K562 (cell line): ENCODE measurements around the gene TM4SF4. TPM values are rescaled to one million over a fixed set of nuclear protein-coding genes. Genes with fewer than 3 reads are reported as not detected.

Experiments used
- ATAC-seq: fragments of 200-7000 bp; cut with Tn5 transposase; 3 replicates; pipeline ENCODE4 v1.9.1; 2020; ENCODE audit warnings: moderate library complexity
- BruUV-seq: library from RNA; stranded (reverse); fragments of 400-500 nt; replicated peaks from 2 replicates; lab custom pipeline; 2021; lab: Mats Ljungman, UMichigan
- CTCF ChIA-PET: fragments of 300-600 bp; formaldehyde crosslinking; extraction: SDS; loops from one replicate; lab custom pipeline; 2021; ENCODE audit warnings: low intra/inter-chr PET ratio; lab: Yijun Ruan, JAX
- POLR2A ChIA-PET: fragments of 300-600, 350-650 bp; sonication (Branson Sonifier 250); formaldehyde crosslinking; extraction: SDS; loops from one replicate; lab custom pipeline; 2021; ENCODE audit warnings: antibody characterized with exemption, inconsistent platforms; lab: Yijun Ruan, JAX
- DNase-seq, 4 experiments: peaks; one replicate each; pipeline versions ENCODE4 v3.0.0 to v3.0.0-alpha.2; 2011 to 2018; ENCODE audit warnings: low spot score in 3 of 4, mixed read lengths in 3 of 4; ENCODE audit errors: extremely low read depth in 1 of 4
- FAIRE-seq: peaks from 2 replicates; lab custom pipeline; 2011; peaks lifted over from hg19 to GRCh38; lab: Jason Lieb, UNC
- H2AFZ ChIP-seq: 2 replicates; pipeline ENCODE4 v1.6.0; 2011; ENCODE audit warnings: low read depth, low read length, control low read depth, inconsistent platforms
- H3K27ac ChIP-seq: fragments of 200-600 bp; 3 replicates; pipeline ENCODE4 v1.8.0; 2011; ENCODE audit warnings: low read depth, mild to moderate bottlenecking, control low read depth, inconsistent platforms, low read length, moderate library complexity, mixed read lengths; ENCODE audit errors: extremely low read depth
- H3K27me3 ChIP-seq, 2 experiments: fragments of 300-600 bp in 1 of 2; 2 replicates in 1 of 2; 3 replicates in 1 of 2; pipeline versions ENCODE4 v1.6.0 to v1.8.0; 2011; ENCODE audit warnings: inconsistent platforms in 2 of 2, low read length in 2 of 2, mild to moderate bottlenecking in 1 of 2, mixed read lengths in 1 of 2, moderate library complexity in 1 of 2; ENCODE audit not compliant: control insufficient read depth in 2 of 2, insufficient read depth in 2 of 2
- H3K36me3 ChIP-seq: fragments of 300-600 bp; 3 replicates; pipeline ENCODE4 v1.8.0; 2011; ENCODE audit warnings: mild to moderate bottlenecking, low read length, inconsistent platforms; ENCODE audit not compliant: control insufficient read depth, insufficient read depth
- H3K4me1 ChIP-seq, 2 experiments: fragments of 200-600 bp in 1 of 2; replicated peaks in 1 of 2; 2 replicates in 1 of 2; 3 replicates in 1 of 2; pipeline versions ENCODE4 v1.5.1 to v1.8.0; 2011; ENCODE audit warnings: inconsistent platforms in 2 of 2, low read length in 2 of 2, mild to moderate bottlenecking in 1 of 2, mixed read lengths in 1 of 2, moderate library complexity in 1 of 2; ENCODE audit not compliant: control insufficient read depth in 2 of 2, insufficient read depth in 2 of 2
- H3K4me2 ChIP-seq: 2 replicates; pipeline ENCODE4 v1.6.1; 2011; ENCODE audit warnings: low read length, control low read depth, inconsistent platforms, mixed read lengths; ENCODE audit not compliant: insufficient read depth
- H3K4me3 ChIP-seq: fragments of 200-600 bp; sonication (generic), shearing (Covaris generic); 2 replicates; pipeline ENCODE4 v1.5.1; 2016; ENCODE audit warnings: control low read depth, inconsistent platforms
- H3K79me2 ChIP-seq: fragments of 200-600 bp; 3 replicates; pipeline ENCODE4 v1.8.0; 2011; ENCODE audit warnings: low read length, inconsistent platforms; ENCODE audit not compliant: control insufficient read depth, insufficient read depth
- H3K9ac ChIP-seq, 2 experiments: 2 replicates each; pipeline versions ENCODE4 v1.6.0 to v1.6.1; 2011; ENCODE audit warnings: low read depth in 2 of 2, low read length in 2 of 2, control low read depth in 1 of 2, inconsistent platforms in 1 of 2, mild to moderate bottlenecking in 1 of 2, mixed read lengths in 1 of 2; ENCODE audit not compliant: insufficient read depth in 1 of 2
- H3K9me1 ChIP-seq: one replicate; pipeline ENCODE4 v1.6.0; 2011; ENCODE audit warnings: inconsistent platforms, mild to moderate bottlenecking, low read length, moderate library complexity; ENCODE audit not compliant: control insufficient read depth, insufficient read depth
- H3K9me3 ChIP-seq: replicated peaks from 2 replicates; pipeline ENCODE4 v1.5.1; 2011; ENCODE audit warnings: low read depth, low read length, inconsistent platforms; ENCODE audit not compliant: control insufficient read depth, insufficient read depth
- H4K20me1 ChIP-seq: replicated peaks from 2 replicates; pipeline ENCODE4 v1.6.1; 2011; ENCODE audit warnings: low read length, inconsistent platforms, mixed read lengths; ENCODE audit not compliant: control insufficient read depth, insufficient read depth
- CTCF ChIP-seq, 3 experiments: IDR thresholded peaks in 2 of 3; conservative IDR thresholded peaks in 1 of 3; 2 replicates each; pipeline ENCODE4 v1.5.1; 2011 to 2012; ENCODE audit warnings: low read length in 3 of 3, mild to moderate bottlenecking in 3 of 3, control low read depth in 2 of 3, improper control_type of control experiment in 1 of 3, inconsistent platforms in 1 of 3, low read depth in 1 of 3, mixed read lengths in 1 of 3, moderate library complexity in 1 of 3; ENCODE audit not compliant: insufficient read depth in 2 of 3
- HMG20B ChIP-seq: fragments of 250-450 bp; sonication (Bioruptor Pico); IDR thresholded peaks from 2 replicates; pipeline ENCODE4 v1.5.0; 2021; ENCODE audit warnings: mild to moderate bottlenecking
- JUND ChIP-seq, 2 experiments: IDR thresholded peaks; 2 replicates in 1 of 2; 3 replicates in 1 of 2; pipeline ENCODE4 v1.6.1; 2011; ENCODE audit warnings: borderline replicate concordance in 2 of 2, low read depth in 2 of 2, low read length in 2 of 2, improper control_type of control experiment in 1 of 2, missing biosample characterization in 1 of 2, missing genetic modification characterization in 1 of 2, missing genetic modification reagents in 1 of 2
- LARP7 ChIP-seq: fragments of 450-650 bp; IDR thresholded peaks from 2 replicates; pipeline ENCODE4 v1.6.1; 2016
- MTA1 ChIP-seq: fragments of 450-650 bp; IDR thresholded peaks from 2 replicates; pipeline ENCODE4 v1.6.1; 2017; ENCODE audit warnings: borderline replicate concordance
- PRPF4 ChIP-seq: fragments of 200-400 bp; formaldehyde crosslinking; IDR thresholded peaks from one replicate; pipeline ENCODE4 v1.6.1; 2017; ENCODE audit warnings: low read length, low read depth, mild to moderate bottlenecking; ENCODE audit not compliant: insufficient read depth, poor library complexity, severe bottlenecking
- SAFB2 ChIP-seq: fragments of 200-400 bp; formaldehyde crosslinking; IDR thresholded peaks from 2 replicates; pipeline ENCODE4 v1.6.1; 2018; ENCODE audit warnings: borderline replicate concordance, low read length, low read depth, moderate library complexity; ENCODE audit not compliant: severe bottlenecking
- ZBTB26 ChIP-seq: fragments of 450-650 bp; formaldehyde crosslinking; IDR thresholded peaks from 2 replicates; pipeline ENCODE4 v1.4.0; 2022; ENCODE audit warnings: missing genetic modification characterization
- ZEB2 ChIP-seq: fragments of 450-650 bp; IDR thresholded peaks from 2 replicates; pipeline ENCODE4 v1.6.1; 2016
- ZKSCAN1 ChIP-seq: fragments of 150-350 bp; IDR thresholded peaks from 2 replicates; pipeline ENCODE4 v1.6.1; 2016; ENCODE audit warnings: low read depth, low read length
- ZNF518B ChIP-seq: fragments of 250-450 bp; sonication (Bioruptor Pico); IDR thresholded peaks from 2 replicates; pipeline ENCODE4 v1.5.0; 2021; ENCODE audit warnings: mild to moderate bottlenecking, moderate library complexity
- WGBS: fragments of 100-300 bp; shearing (Covaris generic); methylation state at CpG from one replicate; pipeline ENCODE4 v1.1.6; 2016; ENCODE audit warnings: low coverage, mixed read lengths; ENCODE audit not compliant: insufficient coverage; ENCODE audit errors: missing lambda C conversion rate; 5-methylcytosine and 5-hydroxymethylcytosine counted together
- in situ Hi-C: fragments of 300-500 bp; cut with MboI; formaldehyde crosslinking; loops from 4 replicates; pipeline ENCODE4 v1.15.0; 2018; ENCODE audit warnings: inconsistent platforms, mixed read lengths
- intact Hi-C: fragments of 100-400 bp; cut with micrococcal nuclease; formaldehyde crosslinking; loops from 2 replicates; pipeline ENCODE4 v1.14.2; 2022
- polyA plus RNA-seq, 8 experiments: library from polyadenylated mRNA; depleted of rRNA in 4 of 8; stranded (reverse) in 5 of 8; unstranded in 3 of 8; fragments of >200 nt; fragmentation: Nextera tagmentation in 2 of 8; fragmentation: Illumina TruSeq in 1 of 8; extraction: Ambion mirVana in 2 of 8; extraction: Trizol in 1 of 8; gene quantifications; 2 replicates each; pipeline versions ENCODE4 v1.2.1 to v1.2.3, GENCODE V29; 2011 to 2014; ENCODE audit warnings: inconsistent platforms in 1 of 8, missing spikeins in 1 of 8
- total RNA-seq, 7 experiments: library from RNA; depleted of rRNA in 6 of 7; stranded (reverse); fragments of >200 nt in 6 of 7; fragmentation: Illumina TruSeq in 2 of 7; extraction: Trizol in 2 of 7; gene quantifications; 2 replicates each; pipeline versions ENCODE4 v1.2.1 to v1.2.3, GENCODE V29; 2011 to 2021; ENCODE audit warnings: low replicate concordance in 1 of 7

TM4SF4 gene
- total and polyA plus RNA-seq, 9 of the 15 experiments (the other 6 are each of a cell fraction or from before 2014, with no cell fraction given): 0.31 TPM; not detected in 8

- no peak for TF ChIP-seq ZBTB26 (CRISPR knock-in tag)
- TF ChIP-seq CTCF (IDR thresholded peaks at IDR 0.05 in 2 of 3, conservative IDR thresholded peaks at IDR 0.05 in 1 of 3; ENCODE audit: insufficient read depth in 2 of 3, low read depth in 1 of 3, low read length in 3 of 3): no peak
- no peak for TF ChIP-seq PRPF4
- TF ChIP-seq SAFB2: no peak
- no peak for TF ChIP-seq ZKSCAN1
These were observed 27.9 kb downstream of the TM4SF4 start (continued) for GRCh38 chr3:149502438-149502837.

GRCh38 chr3:149506540-149506939, 32.0 kb downstream of the TM4SF4 start:
- H2AFZ ChIP-seq: no peak overlapping the region
- H3K4me3 ChIP-seq: no peak overlapping the region
- H3K27ac ChIP-seq: no peak overlapping the region
- intact Hi-C loops (no loop called here), in situ Hi-C loops (no loop called here)
- no peaks in the 10 kb centered on the region for H3K9me3 ChIP-seq
- no peak overlapping the region for H3K4me2 ChIP-seq
- H4K20me1 ChIP-seq: no peaks in the 10 kb centered on the region; the same call in 1 of the 2 replicates
- H3K79me2 ChIP-seq: no peaks in the 10 kb centered on the region
- FAIRE-seq (no peak), DNase-seq (no peak), ATAC-seq (no peak)
- 0% methylated on average over 1 of the region's 1 CpG for WGBS
- H3K4me1 ChIP-seq: no peaks in the 10 kb centered on the region
- ChIA-PET POLR2A (no interaction called here), CTCF (no interaction called here)
- H3K36me3 ChIP-seq: no peaks in the 10 kb centered on the region
- H3K9ac ChIP-seq: no peak overlapping the region
- peaks cover 0 to 24% of the 10 kb centered on the region in 2 experiments; a peak in 2 of 5 replicates for H3K27me3 ChIP-seq
- BruUV-seq: no TSS peak
- H3K9me1 ChIP-seq: no peaks in the 10 kb centered on the region
- TF ChIP-seq LARP7 (no peak), MTA1 (no peak), ZNF518B (CRISPR knock-in tag) (no peak), ZEB2 (no peak), JUND (IDR thresholded peaks at IDR 0.05; ENCODE audit: borderline replicate concordance, low read depth, low read length) (no peak), JUND (tag; IDR thresholded peaks at IDR 0.05; ENCODE audit: borderline replicate concordance, low read depth, low read length) (no peak), HMG20B (CRISPR knock-in tag) (no peak)
